K562 (cell line): ENCODE measurements around the gene NXN.

Experiments used
- BRD9 ChIP-seq: fragments of 450-650 bp; IDR thresholded peaks from 2 replicates; pipeline ENCODE4 v1.6.1; 2018; ENCODE audit warnings: low read depth; ENCODE audit not compliant: partially characterized antibody
- NUFIP1 ChIP-seq: fragments of 450-650 bp; IDR thresholded peaks from 2 replicates; pipeline ENCODE4 v1.6.1; 2018; ENCODE audit not compliant: partially characterized antibody

GRCh38 chr17:791829-792228, 187.7 kb downstream of the NXN start:
- no peak for TF ChIP-seq BRD9
- no peak for TF ChIP-seq NUFIP1
